ENCODE results near the gene NLGN3. TPM values are rescaled to one million over a fixed set of nuclear protein-coding genes. Genes with fewer than 3 reads are reported as not detected.

Gene NLGN3
- total and polyA plus RNA-seq, 2 experiments from 2014 or later, result 1.6 to 2.7 TPM

DNA sequence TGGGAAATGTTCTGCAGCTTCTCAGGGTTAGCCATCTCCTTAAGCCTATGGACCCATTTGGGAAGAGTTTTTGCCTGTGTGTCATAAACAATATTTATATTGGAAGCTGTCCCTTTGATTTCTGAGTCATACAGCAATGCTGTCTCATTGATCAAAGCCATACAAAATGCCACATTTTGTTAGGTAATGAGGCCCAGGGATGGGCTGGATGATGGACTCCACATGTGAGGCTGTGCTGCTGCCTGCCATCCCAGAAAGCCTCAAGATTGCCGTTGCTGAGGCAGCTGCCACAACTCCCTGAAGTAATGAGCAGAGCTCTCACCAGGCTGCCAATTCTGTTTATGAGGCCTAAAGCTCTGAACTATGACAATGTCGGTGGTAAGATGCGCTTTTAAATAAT lies 66.2 kb downstream of the NLGN3 start:
- DNase-seq (ENCODE audit: low spot score), result no peak
- no peaks in the 10 kb centered on the region for H3K36me3 ChIP-seq (replicated peaks; ENCODE audit: insufficient read depth, low read depth)
- H3K27me3 ChIP-seq, result no peaks in the 10 kb centered on the region
- 60% methylated on average over 3 of the region's 3 CpGs for WGBS (ENCODE audit: low lambda C conversion rate, missing lambda C conversion rate)
- no peaks in the 10 kb centered on the region for H3K9me3 ChIP-seq (ENCODE audit: low read depth)
- H2AFZ ChIP-seq, result no peak overlapping the region
- H3K9me2 ChIP-seq (replicated peaks; ENCODE audit: insufficient read depth), result no peaks in the 10 kb centered on the region
- H3K27ac ChIP-seq, result no peak overlapping the region
- no peaks in the 10 kb centered on the region for H4K20me1 ChIP-seq (ENCODE audit: insufficient read depth, poor library complexity, severe bottlenecking)
- H3K4me3 ChIP-seq, result no peak overlapping the region
- TF ChIP-seq EZH2phosphoT487 (IDR thresholded peaks at IDR 0.05; ENCODE audit: low read depth, severe bottlenecking, unreplicated experiment) (no peak), EZH2 (IDR thresholded peaks at IDR 0.05; ENCODE audit: borderline replicate concordance) (no peak)
- TF ChIP-seq, protein P1, sequence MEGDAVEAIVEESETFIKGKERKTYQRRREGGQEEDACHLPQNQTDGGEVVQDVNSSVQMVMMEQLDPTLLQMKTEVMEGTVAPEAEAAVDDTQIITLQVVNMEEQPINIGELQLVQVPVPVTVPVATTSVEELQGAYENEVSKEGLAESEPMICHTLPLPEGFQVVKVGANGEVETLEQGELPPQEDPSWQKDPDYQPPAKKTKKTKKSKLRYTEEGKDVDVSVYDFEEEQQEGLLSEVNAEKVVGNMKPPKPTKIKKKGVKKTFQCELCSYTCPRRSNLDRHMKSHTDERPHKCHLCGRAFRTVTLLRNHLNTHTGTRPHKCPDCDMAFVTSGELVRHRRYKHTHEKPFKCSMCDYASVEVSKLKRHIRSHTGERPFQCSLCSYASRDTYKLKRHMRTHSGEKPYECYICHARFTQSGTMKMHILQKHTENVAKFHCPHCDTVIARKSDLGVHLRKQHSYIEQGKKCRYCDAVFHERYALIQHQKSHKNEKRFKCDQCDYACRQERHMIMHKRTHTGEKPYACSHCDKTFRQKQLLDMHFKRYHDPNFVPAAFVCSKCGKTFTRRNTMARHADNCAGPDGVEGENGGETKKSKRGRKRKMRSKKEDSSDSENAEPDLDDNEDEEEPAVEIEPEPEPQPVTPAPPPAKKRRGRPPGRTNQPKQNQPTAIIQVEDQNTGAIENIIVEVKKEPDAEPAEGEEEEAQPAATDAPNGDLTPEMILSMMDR (IDR thresholded peaks at IDR 0.05; ENCODE audit: poor library complexity), result no peak
- no peaks in the 10 kb centered on the region for H3K79me2 ChIP-seq
- no peak overlapping the region for H3K4me2 ChIP-seq
- peaks cover 5% of the 10 kb centered on the region for H3K4me1 ChIP-seq (ENCODE audit: insufficient read depth)

DNA sequence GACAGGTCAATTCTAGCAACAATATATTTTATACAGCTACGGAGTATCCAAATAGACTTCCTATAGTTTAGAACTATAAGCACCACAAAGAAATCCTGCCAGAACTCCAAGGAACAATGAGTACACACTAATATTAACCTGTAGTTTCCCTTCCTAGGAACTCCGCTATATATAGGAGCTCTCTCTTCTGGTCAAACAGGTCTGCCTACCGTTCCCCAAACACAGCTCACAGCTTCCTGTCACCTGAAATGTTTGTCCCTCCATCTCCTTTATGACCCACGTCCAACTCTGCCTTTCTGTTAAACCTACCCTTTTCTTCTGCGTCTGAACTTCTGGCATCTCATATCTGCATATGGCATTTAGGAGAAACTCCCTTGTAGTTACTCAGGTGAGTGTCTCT lies 67.9 kb downstream of the NLGN3 start:
- Histone ChIP-seq H3K27me3 (no peaks in the 10 kb centered on the region), H4K20me1 (ENCODE audit: insufficient read depth, poor library complexity, severe bottlenecking) (no peaks in the 10 kb centered on the region), H2AFZ (no peak overlapping the region), H3K79me2 (no peaks in the 10 kb centered on the region), H3K36me3 (replicated peaks; ENCODE audit: insufficient read depth, low read depth) (no peaks in the 10 kb centered on the region), H3K9me2 (replicated peaks; ENCODE audit: insufficient read depth) (no peaks in the 10 kb centered on the region), H3K4me1 (ENCODE audit: insufficient read depth) (peaks cover 5% of the 10 kb centered on the region), H3K4me3 (no peak overlapping the region), H3K27ac (no peak overlapping the region), H3K9me3 (ENCODE audit: low read depth) (no peaks in the 10 kb centered on the region), H3K4me2 (no peak overlapping the region)
- WGBS (ENCODE audit: low lambda C conversion rate, missing lambda C conversion rate), result 53% methylated on average over 5 of the region's 5 CpGs
- no peak for DNase-seq (ENCODE audit: low spot score)
- TF ChIP-seq EZH2 (IDR thresholded peaks at IDR 0.05; ENCODE audit: borderline replicate concordance) (no peak), EZH2phosphoT487 (IDR thresholded peaks at IDR 0.05; ENCODE audit: low read depth, severe bottlenecking, unreplicated experiment) (no peak)
- TF ChIP-seq, protein P1 (IDR thresholded peaks at IDR 0.05; ENCODE audit: poor library complexity), result no peak

DNA sequence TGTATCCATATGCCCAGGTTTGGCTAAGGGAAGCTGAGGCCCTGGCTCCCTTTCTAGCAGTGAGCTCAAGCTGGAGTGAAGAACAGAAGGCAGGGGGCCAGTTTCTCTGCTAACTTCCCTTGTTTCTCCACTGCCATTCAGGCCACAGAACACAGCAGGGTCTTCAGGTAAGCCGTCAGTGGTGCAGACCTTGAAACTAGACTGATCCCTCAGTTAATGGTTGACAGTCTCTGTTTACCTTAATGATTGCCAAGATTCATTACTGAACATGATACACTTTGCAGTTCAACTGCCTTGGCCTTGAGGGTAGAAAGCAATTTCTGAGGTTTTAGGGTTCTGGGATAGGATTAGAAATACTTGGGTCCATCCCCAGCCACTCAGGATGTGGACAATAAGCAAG lies 69.5 kb downstream of the NLGN3 start:
- Histone ChIP-seq H3K9me3 (ENCODE audit: low read depth) (no peaks in the 10 kb centered on the region), H3K4me1 (ENCODE audit: insufficient read depth) (peaks cover 5% of the 10 kb centered on the region), H3K4me3 (no peak overlapping the region), H3K27me3 (no peaks in the 10 kb centered on the region), H3K36me3 (replicated peaks; ENCODE audit: insufficient read depth, low read depth) (no peaks in the 10 kb centered on the region), H3K4me2 (peak overlapping the region; percentile 64), H3K9me2 (replicated peaks; ENCODE audit: insufficient read depth) (no peaks in the 10 kb centered on the region), H3K27ac (peak overlapping the region; percentile 69), H3K79me2 (no peaks in the 10 kb centered on the region), H2AFZ (no peak overlapping the region), H4K20me1 (ENCODE audit: insufficient read depth, poor library complexity, severe bottlenecking) (no peaks in the 10 kb centered on the region)
- WGBS (ENCODE audit: low lambda C conversion rate, missing lambda C conversion rate), result 71% methylated on average over 1 of the region's 1 CpG
- TF ChIP-seq, protein P1 (IDR thresholded peaks at IDR 0.05; ENCODE audit: poor library complexity), result no peak
- TF ChIP-seq EZH2 (IDR thresholded peaks at IDR 0.05; ENCODE audit: borderline replicate concordance) (no peak), EZH2phosphoT487 (IDR thresholded peaks at IDR 0.05; ENCODE audit: low read depth, severe bottlenecking, unreplicated experiment) (no peak)
- no peak for DNase-seq (ENCODE audit: low spot score)

All from hepatocyte (in vitro differentiated cells).